NCI-H460 (cell line): ENCODE measurements around the gene ERVK3-1. TPM values are rescaled to one million over a fixed set of nuclear protein-coding genes. Genes with fewer than 3 reads are reported as not detected.
"Not testable (repeated sequence)": the region's sequence is repeated elsewhere in the genome, so short reads cannot be mapped to it uniquely, and the experiment has no call there.

Source experiments
- DNase-seq: peaks from one replicate; pipeline ENCODE4 v3.0.0-alpha.2; 2016; ENCODE audit warnings: low read depth; ENCODE audit errors: extremely low read depth
- polyA plus RNA-seq: library from polyadenylated mRNA; depleted of rRNA; stranded (reverse); fragments of >200 nt; gene quantifications from 2 replicates; pipeline ENCODE4 v1.2.3, GENCODE V29; 2014; cell fraction: nucleus; rRNA removed
- total RNA-seq: library from RNA; depleted of rRNA; stranded (reverse); fragments of >200 nt; shearing (Covaris generic); gene quantifications from 2 replicates; pipeline ENCODE4 v1.2.3, GENCODE V29; 2014; rRNA removed

The ERVK3-1 gene
- 42.4 and 43.2 TPM in 2 replicates for total RNA-seq
- polyA plus RNA-seq: 73.5 and 78.4 TPM in 2 replicates

- DNase-seq: peak; percentile 91
Observed at GRCh38 chr19:58305065-58305931, at the start of gene ERVK3-1. Gene ERVK3-1 (plus strand): TSS chr19:58305377. CDS start chr19:58312169, 6,792 bp downstream.

GRCh38 chr19:58258259-58258658, 46.9 kb upstream of the ERVK3-1 start:
- DNase-seq: not testable (repeated sequence)

- peak; percentile 1 for DNase-seq
Observed at GRCh38 chr19:58261600-58261967, 43.6 kb upstream of the ERVK3-1 start.

GRCh38 chr19:58261968-58262921, 42.9 kb upstream of the ERVK3-1 start:
- peak; percentile 1 for DNase-seq

GRCh38 chr19:58262922-58263296, 42.3 kb upstream of the ERVK3-1 start:
- no peak for DNase-seq

GRCh38 chr19:58265100-58265499, 40.1 kb upstream of the ERVK3-1 start:
- no peak for DNase-seq

- no peak for DNase-seq
Observed at GRCh38 chr19:58268344-58268743, 36.8 kb upstream of the ERVK3-1 start.

GRCh38 chr19:58274771-58275201, 30.4 kb upstream of the ERVK3-1 start:
- no peak for DNase-seq

- DNase-seq: no peak
Observed at GRCh38 chr19:58275564-58275963, 29.6 kb upstream of the ERVK3-1 start.

GRCh38 chr19:58277197-58277596, 28.0 kb upstream of the ERVK3-1 start:
- no peak for DNase-seq

GRCh38 chr19:58277748-58278540, 27.2 kb upstream of the ERVK3-1 start:
- no peak for DNase-seq

- DNase-seq: peak; percentile 95
Observed at GRCh38 chr19:58278541-58279041, 26.6 kb upstream of the ERVK3-1 start, which contains the start of gene ZNF8. Gene ZNF8 (plus strand): TSS chr19:58278955. CDS start chr19:58279082, 127 bp downstream.

- DNase-seq: peak; percentile 14
Observed at GRCh38 chr19:58279042-58279924, 25.9 kb upstream of the ERVK3-1 start.

- no peak for DNase-seq
Observed at GRCh38 chr19:58279925-58280316, 25.3 kb upstream of the ERVK3-1 start.

GRCh38 chr19:58284199-58284598, 21.0 kb upstream of the ERVK3-1 start:
- no peak for DNase-seq

GRCh38 chr19:58291943-58292342, 13.2 kb upstream of the ERVK3-1 start:
- no peak for DNase-seq

- no peak for DNase-seq
Observed at GRCh38 chr19:58294743-58295374, 10.3 kb upstream of the ERVK3-1 start.

GRCh38 chr19:58296104-58296503, 9.1 kb upstream of the ERVK3-1 start:
- no peak for DNase-seq

GRCh38 chr19:58300620-58301019, 4.6 kb upstream of the ERVK3-1 start:
- no peak for DNase-seq
